ENCODE measurements around the gene DNAL4.

Gene DNAL4

GRCh38 chr22:38735465-38736256 is 58.3 kb downstream of the DNAL4 start:
- no peaks in the 10 kb centered on the region for H3K4me1 ChIP-seq (ENCODE audit: insufficient read depth, low read length)
- no peak overlapping the region for H3K4me3 ChIP-seq (ENCODE audit: low read length)
- H2AFZ ChIP-seq (ENCODE audit: low read depth, low read length), result no peak overlapping the region
- H3K27me3 ChIP-seq (ENCODE audit: insufficient read depth, low read length), result no peaks in the 10 kb centered on the region
- peaks cover 83% of the 10 kb centered on the region for H3K36me3 ChIP-seq (ENCODE audit: insufficient read depth, low read length)
- H3K9me3 ChIP-seq (ENCODE audit: low read length), result no peaks in the 10 kb centered on the region

- no peaks in the 10 kb centered on the region for H3K4me1 ChIP-seq (ENCODE audit: insufficient read depth, low read length)
- no peak overlapping the region for H2AFZ ChIP-seq (ENCODE audit: low read depth, low read length)
- no peaks in the 10 kb centered on the region for H3K9me3 ChIP-seq (ENCODE audit: low read length)
- no peak overlapping the region for H3K4me3 ChIP-seq (ENCODE audit: low read length)
- H3K36me3 ChIP-seq (ENCODE audit: insufficient read depth, low read length), result peaks cover 82% of the 10 kb centered on the region
- no peaks in the 10 kb centered on the region for H3K27me3 ChIP-seq (ENCODE audit: insufficient read depth, low read length)
These were observed 58.8 kb downstream of the DNAL4 start for GRCh38 chr22:38735126-38735464.

- Histone ChIP-seq H3K4me3 (ENCODE audit: low read length) (no peak overlapping the region), H3K4me1 (ENCODE audit: insufficient read depth, low read length) (no peaks in the 10 kb centered on the region), H3K9me3 (ENCODE audit: low read length) (no peaks in the 10 kb centered on the region), H3K27me3 (ENCODE audit: insufficient read depth, low read length) (no peaks in the 10 kb centered on the region), H3K36me3 (ENCODE audit: insufficient read depth, low read length) (peaks cover 82% of the 10 kb centered on the region), H2AFZ (ENCODE audit: low read depth, low read length) (no peak overlapping the region)
These were observed 59.4 kb downstream of the DNAL4 start for GRCh38 chr22:38734421-38735100.

GRCh38 chr22:38733724-38734381 is 60.1 kb downstream of the DNAL4 start:
- H2AFZ ChIP-seq (ENCODE audit: low read depth, low read length), result no peak overlapping the region
- H3K36me3 ChIP-seq (ENCODE audit: insufficient read depth, low read length), result peaks cover 82% of the 10 kb centered on the region
- no peaks in the 10 kb centered on the region for H3K9me3 ChIP-seq (ENCODE audit: low read length)
- H3K4me3 ChIP-seq (ENCODE audit: low read length), result no peak overlapping the region
- no peaks in the 10 kb centered on the region for H3K4me1 ChIP-seq (ENCODE audit: insufficient read depth, low read length)
- H3K27me3 ChIP-seq (ENCODE audit: insufficient read depth, low read length), result no peaks in the 10 kb centered on the region

DNA sequence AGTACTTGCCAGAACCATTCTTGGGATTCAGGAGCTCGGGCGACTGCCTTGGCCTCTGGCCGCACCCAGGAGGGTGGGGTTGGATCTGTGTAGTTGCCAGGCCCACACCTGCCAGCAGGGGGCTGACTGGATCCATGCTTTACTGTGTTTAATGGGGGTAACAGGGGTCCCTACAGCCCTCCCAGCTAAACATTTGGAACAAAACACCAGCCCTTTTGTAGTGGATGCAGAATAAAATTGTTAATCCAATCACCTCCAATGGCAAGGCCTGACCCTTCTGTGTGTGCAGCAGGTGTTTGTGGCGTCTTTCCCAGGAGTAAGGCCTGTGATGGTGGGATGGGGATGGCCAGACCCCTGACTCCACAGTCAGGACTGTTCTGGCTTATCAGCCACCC is 60.6 kb downstream of the DNAL4 start:
- Histone ChIP-seq H3K4me1 (ENCODE audit: insufficient read depth, low read length) (no peaks in the 10 kb centered on the region), H2AFZ (ENCODE audit: low read depth, low read length) (no peak overlapping the region), H3K9me3 (ENCODE audit: low read length) (no peaks in the 10 kb centered on the region), H3K27me3 (ENCODE audit: insufficient read depth, low read length) (no peaks in the 10 kb centered on the region), H3K36me3 (ENCODE audit: insufficient read depth, low read length) (peaks cover 81% of the 10 kb centered on the region), H3K4me3 (ENCODE audit: low read length) (no peak overlapping the region)

DNA sequence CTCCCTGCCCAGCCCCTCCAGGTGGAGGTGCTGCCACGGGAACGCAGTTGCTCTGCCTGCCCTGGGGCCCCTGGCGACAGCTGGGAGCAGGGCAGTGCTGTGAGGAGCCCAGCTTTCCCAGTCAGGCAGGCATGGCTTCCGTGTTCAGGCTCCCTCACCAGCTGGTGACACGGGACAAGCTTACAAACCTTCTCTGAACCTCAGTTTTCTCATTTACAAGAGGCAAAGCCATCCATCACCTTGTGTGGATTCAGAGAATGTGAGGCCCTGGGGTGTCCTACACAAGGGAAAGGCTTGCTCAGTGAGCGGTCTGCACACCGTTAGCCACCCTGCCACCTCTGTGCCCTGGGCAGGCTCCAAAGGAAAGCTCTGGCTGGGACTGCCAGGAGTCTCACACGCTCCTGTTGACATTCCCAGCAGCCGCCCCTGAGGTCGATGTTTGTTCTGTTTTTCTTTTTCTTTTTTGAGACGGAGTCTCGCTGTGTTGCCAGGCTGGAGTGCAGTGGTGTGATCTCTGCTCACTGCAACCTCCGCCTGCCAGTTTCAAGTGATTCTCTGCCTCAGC is 61.6 kb downstream of the DNAL4 start:
- H3K4me3 ChIP-seq (ENCODE audit: low read length), result no peak overlapping the region
- H3K27me3 ChIP-seq (ENCODE audit: insufficient read depth, low read length), result no peaks in the 10 kb centered on the region
- H2AFZ ChIP-seq (ENCODE audit: low read depth, low read length), result no peak overlapping the region
- no peaks in the 10 kb centered on the region for H3K4me1 ChIP-seq (ENCODE audit: insufficient read depth, low read length)
- no peaks in the 10 kb centered on the region for H3K9me3 ChIP-seq (ENCODE audit: low read length)
- H3K36me3 ChIP-seq (ENCODE audit: insufficient read depth, low read length), result peaks cover 81% of the 10 kb centered on the region

DNA sequence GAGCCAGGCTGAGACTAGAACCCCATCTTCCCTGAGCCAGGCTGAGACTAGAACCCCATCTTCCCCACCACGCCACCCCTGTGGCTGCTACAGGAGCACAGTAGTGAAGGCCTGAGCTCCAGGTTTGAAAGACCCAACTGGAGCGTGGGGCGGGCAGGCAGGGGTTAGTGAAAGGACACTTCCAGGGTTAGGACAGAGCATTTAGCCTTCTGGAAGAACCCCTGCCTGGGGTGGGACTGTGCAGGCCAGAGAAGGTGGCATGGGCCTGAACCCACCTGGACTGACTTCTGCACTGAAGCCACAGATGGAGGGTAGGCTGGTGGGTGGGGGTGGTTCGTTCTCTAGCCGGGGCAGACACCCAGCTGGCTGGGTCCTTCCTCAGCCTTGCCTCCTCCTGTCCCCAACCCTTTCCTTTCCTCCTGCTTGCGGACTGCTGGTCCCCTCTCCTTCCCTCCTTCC is 62.2 kb downstream of the DNAL4 start:
- no peaks in the 10 kb centered on the region for H3K4me1 ChIP-seq (ENCODE audit: insufficient read depth, low read length)
- no peak overlapping the region for H2AFZ ChIP-seq (ENCODE audit: low read depth, low read length)
- H3K4me3 ChIP-seq (ENCODE audit: low read length), result no peak overlapping the region
- H3K27me3 ChIP-seq (ENCODE audit: insufficient read depth, low read length), result no peaks in the 10 kb centered on the region
- peaks cover 81% of the 10 kb centered on the region for H3K36me3 ChIP-seq (ENCODE audit: insufficient read depth, low read length)
- no peaks in the 10 kb centered on the region for H3K9me3 ChIP-seq (ENCODE audit: low read length)

- Histone ChIP-seq H3K27me3 (ENCODE audit: insufficient read depth, low read length) (no peaks in the 10 kb centered on the region), H3K4me1 (ENCODE audit: insufficient read depth, low read length) (no peaks in the 10 kb centered on the region), H3K36me3 (ENCODE audit: insufficient read depth, low read length) (peaks cover 81% of the 10 kb centered on the region), H3K4me3 (ENCODE audit: low read length) (no peak overlapping the region), H2AFZ (ENCODE audit: low read depth, low read length) (no peak overlapping the region), H3K9me3 (ENCODE audit: low read length) (no peaks in the 10 kb centered on the region)
These were observed 63.5 kb downstream of the DNAL4 start for GRCh38 chr22:38730411-38730871.

- peaks cover 82% of the 10 kb centered on the region for H3K36me3 ChIP-seq (ENCODE audit: insufficient read depth, low read length)
- H3K27me3 ChIP-seq (ENCODE audit: insufficient read depth, low read length), result no peaks in the 10 kb centered on the region
- H3K4me3 ChIP-seq (ENCODE audit: low read length), result no peak overlapping the region
- no peak overlapping the region for H2AFZ ChIP-seq (ENCODE audit: low read depth, low read length)
- H3K4me1 ChIP-seq (ENCODE audit: insufficient read depth, low read length), result no peaks in the 10 kb centered on the region
- no peaks in the 10 kb centered on the region for H3K9me3 ChIP-seq (ENCODE audit: low read length)
These were observed 64.0 kb downstream of the DNAL4 start for GRCh38 chr22:38729946-38730345.

- Histone ChIP-seq H3K9me3 (ENCODE audit: low read length) (no peaks in the 10 kb centered on the region), H3K4me1 (ENCODE audit: insufficient read depth, low read length) (no peaks in the 10 kb centered on the region), H2AFZ (ENCODE audit: low read depth, low read length) (no peak overlapping the region), H3K27me3 (ENCODE audit: insufficient read depth, low read length) (no peaks in the 10 kb centered on the region), H3K36me3 (ENCODE audit: insufficient read depth, low read length) (peaks cover 86% of the 10 kb centered on the region), H3K4me3 (ENCODE audit: low read length) (no peak overlapping the region)
These were observed 64.8 kb downstream of the DNAL4 start for GRCh38 chr22:38728871-38729796.
